GF-D8 (cell line): ENCODE data around the gene ERG.

ENCODE experiments used
- DNase-seq: peaks from one replicate; lab custom pipeline; 2025; lab: John Stamatoyannopoulos, UW

The ERG gene, protein sequence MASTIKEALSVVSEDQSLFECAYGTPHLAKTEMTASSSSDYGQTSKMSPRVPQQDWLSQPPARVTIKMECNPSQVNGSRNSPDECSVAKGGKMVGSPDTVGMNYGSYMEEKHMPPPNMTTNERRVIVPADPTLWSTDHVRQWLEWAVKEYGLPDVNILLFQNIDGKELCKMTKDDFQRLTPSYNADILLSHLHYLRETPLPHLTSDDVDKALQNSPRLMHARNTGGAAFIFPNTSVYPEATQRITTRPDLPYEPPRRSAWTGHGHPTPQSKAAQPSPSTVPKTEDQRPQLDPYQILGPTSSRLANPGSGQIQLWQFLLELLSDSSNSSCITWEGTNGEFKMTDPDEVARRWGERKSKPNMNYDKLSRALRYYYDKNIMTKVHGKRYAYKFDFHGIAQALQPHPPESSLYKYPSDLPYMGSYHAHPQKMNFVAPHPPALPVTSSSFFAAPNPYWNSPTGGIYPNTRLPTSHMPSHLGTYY

DNA sequence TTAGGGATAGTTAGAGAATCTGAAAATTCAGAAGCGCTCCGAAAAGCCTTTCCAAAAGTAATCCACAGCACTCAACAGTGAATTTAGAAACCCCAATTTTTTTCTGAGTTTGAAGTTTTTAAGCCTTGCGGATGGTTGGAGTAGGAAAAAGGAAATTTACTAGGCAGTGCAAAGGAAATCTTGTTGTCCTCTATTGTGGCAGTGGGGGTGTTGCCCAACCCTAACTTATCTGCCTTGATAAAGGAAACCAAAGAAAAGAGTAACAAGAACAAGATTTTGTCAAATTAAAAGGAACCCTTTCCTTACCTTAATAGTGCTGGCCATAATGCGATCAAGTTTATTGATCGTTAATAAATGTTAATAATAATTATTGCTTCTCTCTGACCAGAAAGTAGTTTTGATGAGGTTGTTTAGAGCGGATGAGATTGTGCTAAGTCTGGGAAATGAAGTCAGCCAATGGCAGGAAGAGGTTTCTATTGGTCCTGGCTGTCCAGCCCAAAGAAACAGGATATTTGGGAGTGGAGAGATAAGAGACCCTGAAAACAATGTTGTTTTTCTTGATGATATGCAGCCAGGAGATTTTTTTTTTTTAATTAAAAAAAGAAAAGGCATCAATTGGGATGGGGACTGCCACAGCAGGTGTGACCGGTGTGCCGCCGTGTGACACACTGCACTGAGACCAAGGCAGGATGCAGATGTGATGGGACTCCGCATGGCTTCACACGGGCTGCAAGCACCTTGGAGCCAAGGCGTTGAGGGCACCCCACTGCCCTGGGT is at the start of gene ERG:
Gene ERG (minus strand): TSS at position 421 of the 777 bp plus-strand sequence. CDS start 97 bp downstream, at position 324.
- DNase-seq: no peak

DNA sequence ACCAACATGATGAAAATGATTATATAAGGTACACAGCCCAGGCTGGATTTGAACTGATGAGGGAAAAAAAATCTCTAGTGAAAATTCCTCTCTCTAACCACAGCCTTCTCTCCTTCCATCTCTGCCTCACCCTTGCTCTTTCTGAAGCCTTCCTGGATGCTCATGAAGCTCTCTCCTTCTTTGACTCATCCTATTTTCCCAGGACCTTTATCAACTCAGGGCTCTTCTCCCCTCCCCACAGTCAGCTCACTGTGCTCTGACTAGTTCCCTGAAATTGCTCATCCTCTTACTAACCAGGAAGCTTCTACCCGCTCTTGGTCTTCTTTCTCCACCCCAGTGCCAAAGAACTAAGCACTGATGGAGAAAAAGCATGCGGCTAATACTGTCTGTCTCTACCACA is 46.4 kb upstream of the ERG start:
- no peak for DNase-seq

DNA sequence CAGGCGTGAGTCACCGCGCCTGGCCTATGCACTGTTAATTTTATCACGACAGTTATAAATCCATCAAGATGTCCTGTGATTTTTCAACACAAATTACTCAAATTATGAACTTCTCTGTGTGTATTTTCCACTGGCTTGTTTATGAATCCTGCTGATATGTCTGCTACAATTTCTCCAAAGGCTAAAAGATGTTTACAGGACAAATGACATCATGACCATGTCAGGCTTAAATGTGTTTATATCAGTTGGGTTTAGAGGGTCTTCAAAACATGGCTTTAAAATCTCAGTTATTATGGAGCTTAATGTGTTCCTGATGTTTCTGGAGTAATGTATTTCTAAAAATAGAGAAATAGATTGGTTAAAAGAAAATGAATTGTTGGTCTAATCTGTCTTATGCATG is 44.0 kb upstream of the ERG start:
- no peak for DNase-seq

DNA sequence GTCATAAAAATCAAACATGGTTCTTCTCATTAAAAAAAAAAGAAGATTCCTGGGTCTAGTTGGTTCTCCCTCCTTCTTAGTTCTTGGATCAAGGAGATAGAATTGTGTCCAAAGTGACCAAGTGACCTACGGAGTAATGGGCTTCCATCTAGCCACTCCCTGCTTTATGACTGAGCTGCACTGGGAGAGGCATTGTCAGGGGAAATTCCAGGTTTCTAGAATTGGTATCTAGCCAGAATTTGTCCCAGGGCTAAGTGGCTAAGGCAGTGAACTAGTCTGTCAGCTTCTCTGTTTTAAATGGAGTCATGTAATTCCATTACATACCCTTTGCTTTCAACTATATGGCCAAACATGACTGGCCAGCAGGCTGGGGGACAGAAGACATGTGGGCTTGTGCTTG is 40.1 kb upstream of the ERG start:
- DNase-seq: no peak

DNA sequence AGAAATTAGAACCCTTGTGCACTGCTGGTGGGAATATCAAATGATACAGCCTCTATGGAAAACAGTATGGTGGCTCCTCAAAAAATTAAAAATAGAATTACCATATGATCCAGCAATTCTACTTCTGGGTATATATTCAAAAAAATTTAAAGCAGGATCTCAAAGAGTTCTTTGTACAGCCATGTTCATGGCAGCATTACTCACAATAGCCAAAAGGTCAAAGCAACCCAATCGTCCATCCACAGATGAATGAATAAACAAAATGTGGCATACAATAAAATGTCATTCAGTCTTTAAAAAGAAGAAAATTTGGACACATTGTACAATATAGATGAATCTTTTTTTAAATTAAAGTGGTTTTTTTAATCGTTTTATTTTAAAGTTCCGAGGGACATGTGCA is 36.3 kb upstream of the ERG start:
- DNase-seq: no peak

DNA sequence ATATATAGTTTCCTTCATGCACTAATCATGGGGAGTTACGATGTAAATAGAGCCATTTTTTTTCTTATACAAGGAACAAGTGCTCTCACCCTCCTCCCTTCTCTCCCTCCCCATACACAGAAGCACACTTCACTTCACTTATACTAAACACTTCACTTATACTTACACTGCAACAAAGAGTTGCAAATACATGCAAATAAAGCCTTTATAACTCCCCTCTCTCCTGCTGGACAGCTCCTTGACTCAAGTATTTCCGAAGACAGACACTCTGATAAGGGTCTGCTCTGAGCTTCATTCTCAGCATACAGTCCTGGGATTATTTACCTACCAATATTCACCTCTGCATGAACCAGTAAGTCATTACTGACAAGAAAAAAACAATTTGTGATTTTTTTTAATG is 35.6 kb upstream of the ERG start:
- DNase-seq: no peak

DNA sequence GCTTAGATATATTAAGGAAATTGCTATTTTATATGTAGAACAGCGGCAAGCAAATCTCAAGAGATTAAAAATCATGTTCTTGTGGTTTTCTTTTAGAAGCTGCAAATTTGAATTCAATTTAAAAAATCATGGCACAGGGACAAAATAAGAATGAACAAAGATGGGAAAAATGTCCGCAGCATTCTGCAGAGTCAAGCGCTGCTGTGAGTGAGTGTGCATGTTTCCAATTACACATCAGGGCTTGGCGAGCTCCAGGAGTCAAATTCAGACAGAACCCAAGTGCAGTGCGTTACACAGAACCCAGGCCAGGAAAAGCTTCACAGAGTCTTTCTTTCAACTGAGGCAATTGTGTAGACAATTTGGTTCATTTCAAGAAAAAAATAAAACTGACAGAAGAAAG is 33.3 kb upstream of the ERG start:
- no peak for DNase-seq

DNA sequence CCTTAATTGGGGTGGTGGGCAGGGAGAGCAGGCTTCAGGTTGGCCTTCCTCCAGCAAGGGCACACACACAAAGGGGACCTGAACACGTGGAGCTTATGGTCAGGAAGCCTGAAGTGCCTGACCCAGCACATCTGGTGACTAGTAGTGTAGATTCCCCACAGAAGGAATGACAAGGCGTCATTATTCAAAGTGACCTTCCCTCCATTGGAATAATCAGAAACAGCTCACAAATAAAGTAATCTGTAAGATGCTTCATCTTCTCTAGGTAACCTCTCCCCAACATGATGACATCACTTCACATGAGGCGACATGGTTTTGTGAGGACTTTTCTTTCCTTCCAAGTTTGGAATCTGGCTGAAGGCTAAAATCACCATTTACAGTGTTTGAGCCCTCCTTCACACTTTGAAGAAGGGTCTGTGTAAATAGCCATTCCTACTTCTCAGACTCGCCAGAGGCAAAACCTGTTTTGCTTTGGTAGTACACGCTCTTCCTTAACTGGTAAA is 32.8 kb upstream of the ERG start:
- no peak for DNase-seq

DNA sequence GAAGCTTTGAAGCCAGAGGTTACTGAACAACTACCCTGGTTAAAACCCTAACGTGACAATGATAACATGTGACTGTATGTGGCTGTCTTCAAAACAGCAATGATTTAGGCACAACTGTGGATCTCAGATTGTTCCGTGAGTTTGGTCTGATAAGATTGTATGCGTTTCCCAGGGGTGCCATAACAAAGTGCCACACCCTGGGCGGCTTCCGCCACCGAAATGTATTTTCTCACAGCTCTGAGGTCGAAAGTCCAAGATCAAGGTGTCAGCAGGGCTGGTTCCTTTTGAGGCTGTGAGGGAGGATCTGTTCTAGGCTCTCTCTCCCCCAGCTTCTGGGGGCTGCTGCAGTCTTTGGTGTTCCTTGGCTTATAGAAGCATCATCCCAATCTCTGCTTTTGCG is 29.5 kb upstream of the ERG start:
- DNase-seq: no peak

DNA sequence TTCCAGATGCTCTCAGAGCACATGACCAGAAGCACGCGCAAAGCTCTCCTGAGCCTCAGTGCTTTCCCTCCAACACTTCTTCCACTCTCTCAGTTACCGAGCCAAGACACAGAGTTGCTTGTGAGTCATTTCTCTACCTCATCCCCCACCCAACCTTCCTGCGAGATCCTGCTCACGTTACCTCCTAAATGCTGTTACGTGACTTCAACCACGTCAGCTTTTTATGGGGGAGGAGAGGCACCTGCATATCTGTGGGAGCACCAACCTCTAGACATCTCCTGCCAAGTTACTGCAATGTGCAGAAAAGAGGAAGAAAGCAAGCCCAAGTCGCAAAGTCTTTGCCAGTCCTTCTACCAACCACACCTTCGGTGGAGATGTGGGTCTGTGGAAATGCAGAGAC is 27.2 kb upstream of the ERG start:
- no peak for DNase-seq

DNA sequence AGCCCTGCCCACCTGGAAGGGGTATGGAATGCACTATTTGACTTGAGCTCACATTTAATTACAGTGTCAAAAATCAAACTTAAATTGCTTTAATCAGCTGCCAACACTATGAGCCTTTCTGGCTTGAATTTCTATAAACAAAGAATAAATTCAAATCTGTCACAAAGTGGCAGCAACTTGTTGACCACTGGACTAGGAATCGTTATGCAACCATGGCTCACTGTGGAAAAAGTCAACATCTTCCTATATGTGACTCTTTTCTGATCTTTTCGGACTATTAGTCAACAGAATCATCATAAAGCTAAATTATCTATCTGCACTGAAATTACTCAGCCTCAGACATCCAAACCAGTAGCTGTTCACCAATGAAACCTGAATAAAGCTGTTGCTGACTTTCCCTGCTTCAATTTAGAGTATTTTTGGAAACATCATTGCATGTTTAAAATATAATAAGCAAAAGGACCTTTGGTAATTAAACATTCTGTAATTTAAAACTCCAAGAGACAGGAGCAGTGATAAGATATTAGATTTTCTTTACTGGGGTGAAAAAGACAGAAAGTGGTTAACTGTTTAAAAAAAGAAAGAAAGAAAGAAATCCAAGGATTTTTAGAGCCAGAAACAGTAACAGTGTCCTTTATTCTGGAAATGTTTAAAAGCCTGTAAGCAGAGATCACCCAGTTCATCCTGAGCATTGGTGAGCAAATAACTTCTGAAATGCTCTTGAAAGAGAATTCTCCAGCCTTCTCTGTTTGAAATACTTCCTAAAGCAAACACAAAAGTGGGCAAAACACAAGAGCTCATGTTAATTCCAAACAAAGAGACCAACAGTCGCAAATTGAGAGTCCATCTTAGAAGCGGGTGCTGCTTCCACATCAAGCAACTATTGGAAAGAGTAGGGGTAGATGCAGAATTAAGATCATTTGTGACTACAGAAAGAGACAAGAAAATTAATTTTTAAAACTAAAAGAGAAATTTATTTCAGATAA is 26.2 kb upstream of the ERG start:
- no peak for DNase-seq

DNA sequence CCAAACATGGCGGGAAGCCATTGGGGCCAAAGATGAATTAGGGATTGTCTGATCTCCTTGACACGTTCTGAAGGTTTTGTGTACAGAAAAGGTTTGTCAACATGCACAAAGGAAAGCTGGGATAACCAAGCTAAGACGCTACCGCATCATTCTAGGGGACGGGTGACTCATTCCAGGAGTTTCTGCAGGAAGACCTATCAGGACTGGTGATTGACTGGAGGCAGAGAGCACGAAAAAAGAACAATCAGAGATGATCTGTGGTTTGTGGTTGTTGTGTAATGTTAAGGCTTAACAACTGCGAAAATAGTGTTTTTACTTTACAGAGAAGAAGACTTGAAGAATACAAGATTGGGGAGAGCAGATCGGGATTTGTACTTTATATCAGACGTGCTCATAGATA is 22.2 kb upstream of the ERG start:
- DNase-seq: no peak

DNA sequence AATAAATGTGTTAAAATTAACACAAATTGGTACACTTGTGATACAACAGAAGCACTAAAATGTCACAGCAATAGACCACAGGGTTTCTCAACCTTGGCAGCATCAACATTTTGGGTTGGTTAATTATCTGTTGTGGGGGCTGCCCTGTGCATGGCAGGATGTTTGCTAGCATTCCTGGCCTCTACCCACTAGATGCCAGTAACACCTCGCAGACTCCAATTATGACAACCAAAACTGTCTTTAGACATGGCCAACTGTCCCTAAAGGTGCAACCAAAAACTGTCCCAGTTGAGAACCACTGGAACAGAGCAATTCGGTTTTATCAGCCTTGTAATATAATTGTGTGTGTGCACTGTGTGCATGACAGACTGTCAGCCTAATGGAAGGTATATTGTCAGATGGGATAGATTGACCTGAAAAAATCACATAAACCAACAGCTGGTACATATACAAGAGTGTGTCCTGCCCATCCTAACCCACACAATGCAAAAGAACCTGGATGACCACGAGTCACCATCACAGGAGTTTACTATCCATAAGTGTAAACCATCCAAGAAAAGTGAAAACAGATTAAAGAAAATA is 13.5 kb upstream of the ERG start:
- DNase-seq: no peak

DNA sequence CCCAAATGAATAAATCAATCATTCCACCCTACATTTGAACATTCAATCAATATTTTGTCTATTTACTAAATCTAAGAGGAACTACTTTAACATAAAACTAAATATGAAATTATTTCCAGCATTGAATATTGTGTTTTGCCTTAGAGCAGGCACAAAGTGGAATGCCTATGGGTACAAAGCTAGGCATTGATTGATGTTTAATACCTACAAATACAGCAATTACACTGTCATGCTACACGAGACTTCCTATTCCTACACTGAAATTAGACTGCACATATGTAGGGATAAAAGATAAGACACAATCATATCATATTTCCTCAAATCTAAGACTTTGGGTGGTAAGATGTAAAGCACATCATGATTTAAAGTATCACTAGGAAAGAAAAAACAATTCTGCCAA is 12.9 kb upstream of the ERG start:
- no peak for DNase-seq

DNA sequence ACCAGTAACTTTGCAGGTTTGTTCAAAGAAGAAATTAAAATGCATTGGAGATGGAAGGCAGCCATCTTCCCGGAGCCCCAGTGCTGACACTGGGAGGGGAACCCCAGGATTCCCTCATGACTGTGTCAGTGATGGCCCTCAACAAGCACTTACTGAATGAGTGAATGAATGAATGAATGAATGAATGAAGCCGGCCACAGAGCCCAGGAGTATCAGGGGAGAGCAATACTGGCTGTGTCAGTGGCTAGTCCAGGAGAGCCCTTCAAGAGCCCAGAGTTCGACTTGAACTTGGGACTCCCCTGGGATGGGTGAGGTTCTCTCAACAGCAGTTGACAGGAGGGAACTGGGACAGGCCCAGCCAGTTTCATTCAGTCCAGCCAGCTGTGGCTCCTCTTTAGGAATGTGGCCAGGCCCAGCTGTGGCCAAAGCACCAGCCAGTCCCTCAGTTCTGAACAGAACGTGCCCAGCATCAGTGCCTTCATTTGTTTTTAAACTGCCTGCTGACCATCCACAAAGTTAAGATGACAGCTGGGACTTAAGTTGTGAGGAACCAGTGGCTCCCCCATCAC is 9.2 kb upstream of the ERG start:
- no peak for DNase-seq

DNA sequence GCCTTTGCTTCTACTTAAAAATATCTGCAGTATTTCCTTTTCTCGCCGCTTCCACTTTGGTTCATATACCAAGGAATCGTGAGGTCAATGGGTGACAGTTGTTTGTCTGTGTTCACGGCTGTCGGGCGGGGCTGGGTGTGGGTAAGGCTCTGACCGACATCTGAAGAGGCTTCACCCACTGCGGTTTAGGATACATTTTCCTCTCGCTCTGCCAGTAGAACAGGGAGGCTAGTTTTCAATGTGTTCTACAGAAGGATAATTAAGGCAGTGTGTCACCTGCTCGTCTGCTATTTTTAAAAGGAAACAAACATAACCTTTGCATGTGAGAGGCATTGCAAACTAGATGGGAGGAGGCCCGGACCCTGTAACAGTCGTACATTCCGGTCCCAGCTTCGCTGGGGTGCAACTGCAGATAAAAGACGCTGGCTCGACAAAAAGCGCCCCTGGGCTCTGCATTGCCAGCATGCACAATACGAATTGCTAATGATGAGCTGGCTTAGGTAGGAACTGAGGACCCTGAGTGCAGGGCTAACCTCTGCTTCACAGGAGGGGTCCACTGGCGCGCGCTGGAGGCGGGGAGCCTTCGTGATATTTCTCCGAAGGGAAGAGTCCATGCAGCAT is 8.5 kb upstream of the ERG start:
- DNase-seq: peak; percentile 62

DNA sequence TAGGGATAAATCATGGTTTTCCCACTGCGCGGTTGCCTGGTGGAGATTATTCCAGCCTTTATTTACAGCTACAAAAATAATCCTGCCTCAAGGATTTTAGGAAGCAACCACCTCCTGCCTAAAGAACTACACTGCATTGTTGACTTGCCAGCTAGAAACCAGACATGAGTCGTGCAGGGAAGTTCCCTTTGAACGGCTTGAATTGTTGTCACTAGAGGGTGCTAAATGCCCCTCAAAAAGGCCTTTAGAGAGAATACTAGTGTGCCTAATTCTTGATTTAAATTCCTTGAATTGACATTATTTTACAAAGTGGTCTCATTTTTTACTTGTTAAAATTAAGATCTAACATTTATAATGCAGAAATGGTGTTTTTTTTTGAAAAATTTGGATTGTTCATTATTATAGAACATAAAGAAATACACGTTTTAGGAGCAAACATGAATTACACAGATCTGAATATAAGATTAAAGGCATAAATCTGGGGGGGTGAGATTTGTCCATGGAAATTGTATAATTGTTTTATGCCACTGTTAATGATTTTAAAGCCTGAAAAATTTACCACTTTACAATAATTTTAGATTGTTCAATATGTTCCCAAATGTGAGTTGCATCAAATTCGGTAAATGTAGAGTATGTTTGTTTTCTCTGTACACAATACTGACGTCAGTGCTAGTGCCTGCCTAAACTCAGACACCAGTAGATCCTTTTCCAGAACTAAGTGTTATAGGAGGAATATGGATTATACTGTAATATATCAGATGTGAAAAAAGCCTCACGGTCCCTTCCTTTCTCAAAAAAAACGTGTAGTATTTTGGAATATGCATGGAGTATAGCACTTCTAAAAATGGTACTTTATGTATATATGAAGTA is 7.6 kb upstream of the ERG start:
- DNase-seq: peak; percentile 28

DNA sequence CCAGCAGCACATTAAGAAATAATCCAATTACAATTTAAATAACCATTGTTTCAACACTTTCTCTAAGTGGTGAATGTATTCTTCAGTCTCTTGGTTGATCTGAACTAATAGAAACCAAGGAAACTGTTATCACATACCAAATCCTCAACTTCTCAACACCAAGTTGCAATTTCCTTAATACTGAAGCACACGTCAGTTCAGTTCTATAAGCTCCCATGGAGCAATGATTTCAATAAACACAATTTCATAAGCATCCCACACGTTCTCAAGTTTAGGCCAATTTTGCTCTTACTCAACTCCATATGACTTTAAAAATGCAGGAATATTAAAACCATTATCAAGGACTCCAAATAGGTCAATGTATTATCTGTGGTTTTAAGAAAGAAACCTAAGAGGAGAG is 5.8 kb upstream of the ERG start:
- no peak for DNase-seq

DNA sequence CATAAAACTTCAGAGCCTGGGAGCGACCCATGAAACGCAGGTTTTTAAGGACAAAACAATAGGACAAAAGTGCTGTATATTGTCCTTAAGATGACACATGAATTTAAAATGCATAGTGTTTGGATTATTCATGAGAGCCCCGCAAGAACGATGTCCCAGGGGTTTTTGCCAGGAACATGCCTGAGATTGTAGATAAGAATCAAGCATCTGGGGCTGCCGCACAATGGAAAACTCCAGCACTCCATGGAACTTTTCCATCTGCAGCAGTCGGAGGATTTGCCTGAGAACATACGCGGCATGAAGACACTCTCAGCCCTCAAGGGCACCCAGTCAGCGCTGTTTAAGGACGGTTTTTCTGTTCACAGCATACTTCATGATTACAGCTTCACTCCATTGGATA is 5.3 kb upstream of the ERG start:
- no peak for DNase-seq

DNA sequence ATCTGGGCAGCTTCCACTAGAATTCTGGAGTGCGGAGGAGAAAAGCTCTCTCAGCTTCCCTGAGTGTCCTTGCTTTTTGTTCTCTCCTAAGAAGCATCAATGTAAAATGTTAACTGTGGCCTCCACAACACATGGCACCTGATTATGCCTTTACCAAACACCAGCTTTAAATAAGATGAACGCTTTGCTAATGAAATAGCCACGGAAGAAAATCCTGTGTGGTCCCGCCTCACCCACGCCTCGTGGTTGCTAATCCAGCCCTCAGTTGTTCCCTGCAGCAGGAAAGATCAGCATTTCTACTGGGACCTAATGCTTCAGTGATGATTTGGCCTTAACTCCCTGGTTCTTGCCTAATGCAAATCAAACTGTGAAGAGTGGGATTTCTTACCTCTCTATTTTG is 1.8 kb upstream of the ERG start:
- no peak for DNase-seq
